Cardiac muscle cell (in vitro differentiated cells and primary cell): ENCODE data around the gene ZNF462. TPM values are rescaled to one million over a fixed set of nuclear protein-coding genes. Genes with fewer than 3 reads are reported as not detected.
A peak's percentile ranks its signal among the peaks of the same experiment; 100 is the strongest.

Experiments
- DNase-seq, 2 donors: peaks; one replicate each; pipeline versions ENCODE4 v3.0.0 to v3.0.0-alpha.2; 2010 to 2017; ENCODE audit warnings: low read depth in 1 of 2, low spot score in 1 of 2
- H3K27ac ChIP-seq: fragments of 200-600 bp; sonication (generic); 2 replicates; pipeline ENCODE4 v1.5.1; 2016
- H3K27me3 ChIP-seq: fragments of 200-600 bp; sonication (generic); 2 replicates; pipeline ENCODE4 v1.6.0; 2016; ENCODE audit warnings: control low read depth
- H3K36me3 ChIP-seq: fragments of 200-600 bp; sonication (generic); 2 replicates; pipeline ENCODE4 v1.5.1; 2016; ENCODE audit warnings: control low read depth
- H3K4me1 ChIP-seq: fragments of 200-600 bp; sonication (generic); 2 replicates; pipeline ENCODE4 v1.8.1; 2017; ENCODE audit warnings: low read depth, mild to moderate bottlenecking, mixed run types
- H3K4me3 ChIP-seq: fragments of 200-600 bp; sonication (generic); 2 replicates; pipeline ENCODE4 v1.5.1; 2016; ENCODE audit warnings: mild to moderate bottlenecking
- H3K9me3 ChIP-seq: fragments of 200-600 bp; sonication (generic); 2 replicates; pipeline ENCODE4 v1.5.1; 2017; ENCODE audit warnings: low read depth, mild to moderate bottlenecking, control low read depth
- CTCF ChIP-seq: IDR thresholded peaks from 2 replicates; pipeline ENCODE4 v1.5.1; 2012; ENCODE audit warnings: low read depth, mild to moderate bottlenecking, low read length
- polyA plus RNA-seq: library from polyadenylated mRNA; unstranded; fragments of >200 nt; fragmentation: Nextera tagmentation; extraction: Ambion mirVana; gene quantifications from 2 replicates; pipeline ENCODE4 v1.2.1, GENCODE V29; 2016
- total RNA-seq: library from RNA; depleted of rRNA; stranded (reverse); fragments of >200 nt; gene quantifications from 2 replicates; pipeline ENCODE4 v1.2.3, GENCODE V29; 2016

Gene ZNF462
- total and polyA plus RNA-seq, 2 experiments from 2014 or later, result 12.7 to 36.8 TPM

GRCh38 chr9:106927916-106928315, 65.0 kb downstream of the ZNF462 start:
- no peaks in the 10 kb centered on the region for H3K27me3 ChIP-seq
- H3K4me3 ChIP-seq, result no peak overlapping the region
- no peaks in the 10 kb centered on the region for H3K9me3 ChIP-seq
- no peak overlapping the region for H3K27ac ChIP-seq
- H3K36me3 ChIP-seq, result peaks cover 65% of the 10 kb centered on the region
- H3K4me1 ChIP-seq, result peaks cover 2% of the 10 kb centered on the region
- TF ChIP-seq CTCF, result no peak
- peak in 1 of 2 donors; percentile 76 for DNase-seq

- Histone ChIP-seq H3K36me3 (peaks cover 69% of the 10 kb centered on the region), H3K4me1 (no peaks in the 10 kb centered on the region), H3K9me3 (no peaks in the 10 kb centered on the region), H3K27me3 (no peaks in the 10 kb centered on the region), H3K27ac (no peak overlapping the region), H3K4me3 (no peak overlapping the region)
- no peak for DNase-seq
- no peak for TF ChIP-seq CTCF
Measured at GRCh38 chr9:106928350-106928749, 65.4 kb downstream of the ZNF462 start.

GRCh38 chr9:106929471-106930177, 66.7 kb downstream of the ZNF462 start:
- H3K36me3 ChIP-seq, result peaks cover 64% of the 10 kb centered on the region

DNA sequence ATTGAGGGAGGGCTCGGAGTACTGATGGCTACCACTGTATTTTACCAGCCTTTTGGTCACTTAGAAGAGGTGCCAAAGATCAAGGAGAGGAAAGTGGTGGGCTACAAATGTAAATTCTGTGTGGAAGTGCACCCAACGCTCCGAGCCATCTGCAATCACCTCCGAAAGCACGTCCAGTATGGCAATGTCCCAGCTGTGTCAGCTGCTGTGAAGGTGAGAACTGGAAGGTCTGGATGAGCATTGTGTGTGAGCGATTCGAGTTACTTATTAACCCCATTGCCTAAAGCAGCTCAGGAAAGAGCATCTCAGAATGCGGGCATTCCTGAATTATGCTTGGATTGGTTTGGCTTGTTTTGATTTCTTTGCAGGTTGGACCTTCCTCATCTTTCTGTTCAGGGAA, 67.5 kb downstream of the ZNF462 start:
- H3K9me3 ChIP-seq, result no peaks in the 10 kb centered on the region
- TF ChIP-seq CTCF, result no peak
- H3K4me3 ChIP-seq, result no peak overlapping the region
- no peaks in the 10 kb centered on the region for H3K27me3 ChIP-seq
- no peak overlapping the region for H3K27ac ChIP-seq
- DNase-seq, result no peak
- H3K4me1 ChIP-seq, result no peaks in the 10 kb centered on the region
- peaks cover 58% of the 10 kb centered on the region for H3K36me3 ChIP-seq

More at GRCh38 chr9:106929471-106930177, 66.7 kb downstream of the ZNF462 start:
- no peaks in the 10 kb centered on the region for H3K9me3 ChIP-seq
- no peak overlapping the region for H3K4me3 ChIP-seq
- DNase-seq, result peak in 1 of 2 donors; percentile 93
- no peak for TF ChIP-seq CTCF
- H3K27me3 ChIP-seq, result no peaks in the 10 kb centered on the region
- H3K27ac ChIP-seq, result no peak overlapping the region
- no peaks in the 10 kb centered on the region for H3K4me1 ChIP-seq

- H3K9me3 ChIP-seq, result no peaks in the 10 kb centered on the region
- TF ChIP-seq CTCF, result no peak
- no peaks in the 10 kb centered on the region for H3K27me3 ChIP-seq
- H3K4me1 ChIP-seq, result no peaks in the 10 kb centered on the region
- no peak overlapping the region for H3K27ac ChIP-seq
- H3K36me3 ChIP-seq, result peaks cover 57% of the 10 kb centered on the region
- no peak overlapping the region for H3K4me3 ChIP-seq
- no peak for DNase-seq
Measured at GRCh38 chr9:106931466-106931865, 68.5 kb downstream of the ZNF462 start.
